GM06990 (cell line): ENCODE data around the gene OPCML.

Experiments used
- DNase-seq: peaks from one replicate; pipeline ENCODE4 v3.0.0-alpha.2; 2011; ENCODE audit not compliant: insufficient read length; ENCODE audit errors: extremely low read depth
- H3K27me3 ChIP-seq: replicated peaks from 2 replicates; pipeline ENCODE4 v1.6.0; 2011; ENCODE audit warnings: low read length; ENCODE audit not compliant: control insufficient read depth, insufficient read depth
- H3K36me3 ChIP-seq: 2 replicates; pipeline ENCODE4 v1.5.1; 2011; ENCODE audit warnings: low read length; ENCODE audit not compliant: control insufficient read depth, insufficient read depth
- H3K4me3 ChIP-seq: replicated peaks from 2 replicates; pipeline ENCODE4 v1.5.1; 2011; ENCODE audit warnings: low read depth, mild to moderate bottlenecking, control low read depth, low read length
- TF ChIP-seq, protein P1 (sequence below): IDR thresholded peaks from 2 replicates; pipeline ENCODE4 v1.5.1; 2011; ENCODE audit warnings: low read length, control low read depth, mild to moderate bottlenecking, inconsistent platforms; ENCODE audit not compliant: insufficient read depth, poor library complexity, severe bottlenecking

The OPCML gene

GRCh38 chr11:132683602-132684001 is 848.7 kb downstream of the OPCML start:
- Histone ChIP-seq H3K27me3 (no peaks in the 10 kb centered on the region; the same call in 1 of the 2 replicates), H3K4me3 (no peak overlapping the region), H3K36me3 (no peaks in the 10 kb centered on the region)
- DNase-seq = no peak
- TF ChIP-seq, protein P1, sequence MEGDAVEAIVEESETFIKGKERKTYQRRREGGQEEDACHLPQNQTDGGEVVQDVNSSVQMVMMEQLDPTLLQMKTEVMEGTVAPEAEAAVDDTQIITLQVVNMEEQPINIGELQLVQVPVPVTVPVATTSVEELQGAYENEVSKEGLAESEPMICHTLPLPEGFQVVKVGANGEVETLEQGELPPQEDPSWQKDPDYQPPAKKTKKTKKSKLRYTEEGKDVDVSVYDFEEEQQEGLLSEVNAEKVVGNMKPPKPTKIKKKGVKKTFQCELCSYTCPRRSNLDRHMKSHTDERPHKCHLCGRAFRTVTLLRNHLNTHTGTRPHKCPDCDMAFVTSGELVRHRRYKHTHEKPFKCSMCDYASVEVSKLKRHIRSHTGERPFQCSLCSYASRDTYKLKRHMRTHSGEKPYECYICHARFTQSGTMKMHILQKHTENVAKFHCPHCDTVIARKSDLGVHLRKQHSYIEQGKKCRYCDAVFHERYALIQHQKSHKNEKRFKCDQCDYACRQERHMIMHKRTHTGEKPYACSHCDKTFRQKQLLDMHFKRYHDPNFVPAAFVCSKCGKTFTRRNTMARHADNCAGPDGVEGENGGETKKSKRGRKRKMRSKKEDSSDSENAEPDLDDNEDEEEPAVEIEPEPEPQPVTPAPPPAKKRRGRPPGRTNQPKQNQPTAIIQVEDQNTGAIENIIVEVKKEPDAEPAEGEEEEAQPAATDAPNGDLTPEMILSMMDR = no peak

GRCh38 chr11:132681971-132682370 is 850.3 kb downstream of the OPCML start:
- Histone ChIP-seq H3K27me3 (no peaks in the 10 kb centered on the region; the same call in 1 of the 2 replicates), H3K36me3 (no peaks in the 10 kb centered on the region), H3K4me3 (no peak overlapping the region)
- TF ChIP-seq, protein P1 = no peak
- DNase-seq = no peak

DNA sequence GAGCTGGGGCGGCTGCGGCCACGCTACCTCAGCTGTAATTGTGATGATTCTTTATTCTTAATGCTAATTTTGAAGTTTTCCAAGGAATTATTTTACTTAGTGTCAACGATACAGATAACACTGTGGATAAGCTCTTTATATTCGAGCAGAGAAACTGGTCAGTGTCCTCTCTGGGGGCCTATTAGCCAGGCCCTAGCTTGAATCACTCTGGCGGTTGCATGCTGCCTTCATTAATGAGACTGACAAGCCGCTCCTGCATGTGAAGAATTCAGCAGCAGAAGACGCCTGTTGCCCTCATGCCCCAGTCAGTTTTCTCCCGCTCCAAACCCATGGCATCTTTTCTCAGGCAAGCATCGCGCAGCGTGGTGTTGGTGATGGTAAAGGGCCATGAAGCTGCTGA is 851.7 kb downstream of the OPCML start:
- TF ChIP-seq, protein P1 = no peak
- Histone ChIP-seq H3K27me3 (no peaks in the 10 kb centered on the region; the same call in 1 of the 2 replicates), H3K36me3 (no peaks in the 10 kb centered on the region), H3K4me3 (no peak overlapping the region)
- no peak for DNase-seq

- H3K4me3 ChIP-seq = no peak overlapping the region
- TF ChIP-seq, protein P1 = no peak
- H3K36me3 ChIP-seq = no peaks in the 10 kb centered on the region
- no peaks in the 10 kb centered on the region for H3K27me3 ChIP-seq
- DNase-seq = no peak
Measured at GRCh38 chr11:132674151-132674550, 858.1 kb downstream of the OPCML start.

GRCh38 chr11:132671851-132672370 is 860.4 kb downstream of the OPCML start:
- TF ChIP-seq, protein P1 = no peak

More at GRCh38 chr11:132671851-132672370, 860.4 kb downstream of the OPCML start:
- no peak for DNase-seq
- H3K4me3 ChIP-seq = no peak overlapping the region
- no peaks in the 10 kb centered on the region for H3K27me3 ChIP-seq
- H3K36me3 ChIP-seq = no peaks in the 10 kb centered on the region
